A673 (cell line): ENCODE results near the gene DNAJC6.

ENCODE experiments used
- EZH2 ChIP-seq: fragments of 200-600 bp; sonication (generic); IDR thresholded peaks from 2 replicates; pipeline ENCODE4 v1.6.1; 2017; ENCODE audit warnings: borderline replicate concordance, low read depth, mild to moderate bottlenecking, mixed read lengths, antibody characterized with exemption, low read length; ENCODE audit not compliant: poor library complexity, severe bottlenecking
- TF ChIP-seq, protein P1 (sequence below): fragments of 300-800, 200-600 bp; sonication (generic); conservative IDR thresholded peaks from 2 replicates; pipeline ENCODE4 v1.5.1; 2017; ENCODE audit warnings: low read depth, mild to moderate bottlenecking, antibody characterized with exemption, low read length, moderate library complexity, mixed read lengths

DNA sequence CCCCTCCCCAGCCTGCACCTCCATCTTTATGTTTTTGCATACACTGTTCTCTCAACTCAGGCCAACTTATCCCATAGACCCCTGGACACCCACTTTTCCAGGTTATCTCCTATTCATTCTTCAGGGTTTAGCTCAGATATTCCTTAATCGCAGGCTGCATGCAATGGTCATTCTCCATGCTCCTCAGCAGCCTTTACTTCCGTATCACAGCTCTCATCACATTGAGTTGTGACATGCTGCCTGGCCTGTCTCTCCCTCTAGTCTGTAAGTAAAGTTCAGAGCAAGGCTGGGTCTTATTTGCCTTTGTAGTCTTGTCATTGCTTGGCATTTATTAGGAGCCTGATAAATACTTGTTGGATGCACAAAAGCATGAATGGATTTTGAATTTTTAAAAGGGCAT is 6.9 kb downstream of the DNAJC6 start:
- TF ChIP-seq, protein P1, sequence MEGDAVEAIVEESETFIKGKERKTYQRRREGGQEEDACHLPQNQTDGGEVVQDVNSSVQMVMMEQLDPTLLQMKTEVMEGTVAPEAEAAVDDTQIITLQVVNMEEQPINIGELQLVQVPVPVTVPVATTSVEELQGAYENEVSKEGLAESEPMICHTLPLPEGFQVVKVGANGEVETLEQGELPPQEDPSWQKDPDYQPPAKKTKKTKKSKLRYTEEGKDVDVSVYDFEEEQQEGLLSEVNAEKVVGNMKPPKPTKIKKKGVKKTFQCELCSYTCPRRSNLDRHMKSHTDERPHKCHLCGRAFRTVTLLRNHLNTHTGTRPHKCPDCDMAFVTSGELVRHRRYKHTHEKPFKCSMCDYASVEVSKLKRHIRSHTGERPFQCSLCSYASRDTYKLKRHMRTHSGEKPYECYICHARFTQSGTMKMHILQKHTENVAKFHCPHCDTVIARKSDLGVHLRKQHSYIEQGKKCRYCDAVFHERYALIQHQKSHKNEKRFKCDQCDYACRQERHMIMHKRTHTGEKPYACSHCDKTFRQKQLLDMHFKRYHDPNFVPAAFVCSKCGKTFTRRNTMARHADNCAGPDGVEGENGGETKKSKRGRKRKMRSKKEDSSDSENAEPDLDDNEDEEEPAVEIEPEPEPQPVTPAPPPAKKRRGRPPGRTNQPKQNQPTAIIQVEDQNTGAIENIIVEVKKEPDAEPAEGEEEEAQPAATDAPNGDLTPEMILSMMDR, result no peak
- no peak for TF ChIP-seq EZH2
